NCI-H2081 treated with DMSO at 0.1 percent for 48 hours (cell line): ENCODE measurements around the gene SYNE2.
"Not testable (repeated sequence)": the region's sequence is repeated elsewhere in the genome, so short reads cannot be mapped to it uniquely, and the experiment has no call there.

Experiments
- DNase-seq: peaks from one replicate; lab custom pipeline; 2025; lab: John Stamatoyannopoulos, UW

Gene SYNE2

GRCh38 chr14:63852817-63853731 is at the start of gene SYNE2:
Gene SYNE2, plus strand, starts transcription at chr14:63853004. Its CDS starts 56,145 bp downstream, at chr14:63909149.
- no peak for DNase-seq

GRCh38 chr14:63803221-63803791 is 49.5 kb upstream of the SYNE2 start:
- DNase-seq = not testable (repeated sequence)

- DNase-seq = not testable (repeated sequence)
Observed at GRCh38 chr14:63806064-63806463, 46.7 kb upstream of the SYNE2 start.

GRCh38 chr14:63811692-63812091 is 41.1 kb upstream of the SYNE2 start:
- not testable (repeated sequence) for DNase-seq

GRCh38 chr14:63833728-63834127 is 19.1 kb upstream of the SYNE2 start:
- no peak for DNase-seq

GRCh38 chr14:63840981-63841380 is 11.8 kb upstream of the SYNE2 start:
- DNase-seq = no peak

GRCh38 chr14:63843796-63844195 is 9.0 kb upstream of the SYNE2 start:
- DNase-seq = no peak

GRCh38 chr14:63848890-63849289 is 3.9 kb upstream of the SYNE2 start:
- DNase-seq = no peak

GRCh38 chr14:63852271-63852816 is 460 bp upstream of the SYNE2 start:
- no peak for DNase-seq

GRCh38 chr14:63853831-63854293 is 1.1 kb downstream of the SYNE2 start:
- no peak for DNase-seq

GRCh38 chr14:63854330-63854729 is 1.5 kb downstream of the SYNE2 start:
- DNase-seq = no peak

GRCh38 chr14:63855281-63855680 is 2.5 kb downstream of the SYNE2 start:
- no peak for DNase-seq

GRCh38 chr14:63857466-63858030 is 4.7 kb downstream of the SYNE2 start:
- DNase-seq = no peak

- DNase-seq = no peak
Observed at GRCh38 chr14:63860146-63860545, 7.3 kb downstream of the SYNE2 start.

GRCh38 chr14:63862163-63862562 is 9.4 kb downstream of the SYNE2 start:
- no peak for DNase-seq

- DNase-seq = no peak
Observed at GRCh38 chr14:63863004-63863403, 10.2 kb downstream of the SYNE2 start.

- not testable (repeated sequence) for DNase-seq
Observed at GRCh38 chr14:63864775-63865174, 12.0 kb downstream of the SYNE2 start.

GRCh38 chr14:63867933-63868921 is 15.4 kb downstream of the SYNE2 start:
- no peak for DNase-seq

GRCh38 chr14:63869940-63870752 is 17.3 kb downstream of the SYNE2 start:
- not testable (repeated sequence) for DNase-seq

GRCh38 chr14:63870753-63871037 is 17.9 kb downstream of the SYNE2 start:
- DNase-seq = not testable (repeated sequence)

- DNase-seq = no peak
Observed at GRCh38 chr14:63874223-63874622, 21.4 kb downstream of the SYNE2 start.
